NCI-H2107 treated with DMSO at 0.1 percent for 48 hours (cell line): ENCODE measurements around the gene NTM.

ENCODE experiments used
- DNase-seq: peaks from one replicate; lab custom pipeline; 2025; ENCODE audit not compliant: unreplicated experiment; lab: John Stamatoyannopoulos, UW

The NTM gene

GRCh38 chr11:132168344-132168981 is 798.0 kb downstream of the NTM start:
- DNase-seq: no peak

GRCh38 chr11:132171031-132171430 is 800.6 kb downstream of the NTM start:
- DNase-seq: no peak

- DNase-seq: no peak
Measured at GRCh38 chr11:132174362-132175255, 804.2 kb downstream of the NTM start.

- DNase-seq: no peak
Measured at GRCh38 chr11:132177106-132177505, 806.7 kb downstream of the NTM start.

GRCh38 chr11:132184079-132184478 is 813.7 kb downstream of the NTM start:
- DNase-seq: no peak

- no peak for DNase-seq
Measured at GRCh38 chr11:132185726-132186592, 815.5 kb downstream of the NTM start.

GRCh38 chr11:132186699-132187098 is 816.3 kb downstream of the NTM start:
- DNase-seq: no peak

- no peak for DNase-seq
Measured at GRCh38 chr11:132187386-132187785, 817.0 kb downstream of the NTM start.

- DNase-seq: no peak
Measured at GRCh38 chr11:132187814-132188213, 817.4 kb downstream of the NTM start.

GRCh38 chr11:132196928-132197327 is 826.5 kb downstream of the NTM start:
- no peak for DNase-seq

- peak; percentile 53 for DNase-seq
Measured at GRCh38 chr11:132200353-132200936, 830.0 kb downstream of the NTM start.

GRCh38 chr11:132202621-132203020 is 832.2 kb downstream of the NTM start:
- DNase-seq: no peak

- no peak for DNase-seq
Measured at GRCh38 chr11:132205006-132205405, 834.6 kb downstream of the NTM start.

- DNase-seq: no peak
Measured at GRCh38 chr11:132205496-132205895, 835.1 kb downstream of the NTM start.

GRCh38 chr11:132206993-132207392 is 836.6 kb downstream of the NTM start:
- DNase-seq: no peak

- DNase-seq: no peak
Measured at GRCh38 chr11:132208477-132209055, 838.2 kb downstream of the NTM start.

GRCh38 chr11:132211479-132211878 is 841.1 kb downstream of the NTM start:
- no peak for DNase-seq

GRCh38 chr11:132217856-132218255 is 847.4 kb downstream of the NTM start:
- DNase-seq: no peak

- no peak for DNase-seq
Measured at GRCh38 chr11:132220474-132220873, 850.1 kb downstream of the NTM start.

- DNase-seq: no peak
Measured at GRCh38 chr11:132222345-132222744, 851.9 kb downstream of the NTM start.

- no peak for DNase-seq
Measured at GRCh38 chr11:132226522-132226921, 856.1 kb downstream of the NTM start.
